ENCODE results near the gene DOCK2. TPM values are rescaled to one million over a fixed set of nuclear protein-coding genes. Genes with fewer than 3 reads are reported as not detected.

Gene DOCK2
- total RNA-seq, 1 donor from 2014 or later, result 214 TPM

- no peak for DNase-seq (ENCODE audit: low spot score)
- Mint-ChIP-seq H3K27me3 (ENCODE audit: insufficient read depth) (no peaks in the 10 kb centered on the region), H3K9me3 (no peaks in the 10 kb centered on the region), H3K4me1 (ENCODE audit: low read depth) (no peaks in the 10 kb centered on the region), H3K4me3 (no peak overlapping the region), H3K36me3 (ENCODE audit: low read depth) (peaks cover 12% of the 10 kb centered on the region), H3K27ac (no peak overlapping the region)
- intact Hi-C loops (cut with micrococcal nuclease), result no loop called here
These were observed 273.3 kb downstream of the DOCK2 start for GRCh38 chr5:169910393-169910792.

GRCh38 chr5:169911448-169912212, 274.6 kb downstream of the DOCK2 start:
- Mint-ChIP-seq H3K4me3 (no peak overlapping the region), H3K27me3 (ENCODE audit: insufficient read depth) (no peaks in the 10 kb centered on the region), H3K27ac (no peak overlapping the region), H3K9me3 (no peaks in the 10 kb centered on the region), H3K4me1 (ENCODE audit: low read depth) (no peaks in the 10 kb centered on the region), H3K36me3 (ENCODE audit: low read depth) (peaks cover 17% of the 10 kb centered on the region)
- intact Hi-C loops (cut with micrococcal nuclease), result no loop called here
- no peak for DNase-seq (ENCODE audit: low spot score)

- intact Hi-C loops (cut with micrococcal nuclease), result no loop called here
- Mint-ChIP-seq H3K9me3 (no peaks in the 10 kb centered on the region), H3K4me3 (no peak overlapping the region), H3K27me3 (ENCODE audit: insufficient read depth) (no peaks in the 10 kb centered on the region), H3K36me3 (ENCODE audit: low read depth) (peaks cover 20% of the 10 kb centered on the region), H3K4me1 (ENCODE audit: low read depth) (no peaks in the 10 kb centered on the region), H3K27ac (no peak overlapping the region)
- DNase-seq (ENCODE audit: low spot score), result no peak
These were observed 276.4 kb downstream of the DOCK2 start for GRCh38 chr5:169913479-169913878.

GRCh38 chr5:169914766-169915165, 277.7 kb downstream of the DOCK2 start:
- no peak for DNase-seq (ENCODE audit: low spot score)
- intact Hi-C loops (cut with micrococcal nuclease), result no loop called here
- Mint-ChIP-seq H3K27ac (no peak overlapping the region), H3K4me3 (no peak overlapping the region), H3K36me3 (ENCODE audit: low read depth) (peaks cover 19% of the 10 kb centered on the region), H3K27me3 (ENCODE audit: insufficient read depth) (no peaks in the 10 kb centered on the region), H3K9me3 (no peaks in the 10 kb centered on the region), H3K4me1 (ENCODE audit: low read depth) (no peaks in the 10 kb centered on the region)

GRCh38 chr5:169917500-169917899, 280.4 kb downstream of the DOCK2 start:
- Mint-ChIP-seq H3K27me3 (ENCODE audit: insufficient read depth) (no peaks in the 10 kb centered on the region), H3K4me1 (ENCODE audit: low read depth) (no peaks in the 10 kb centered on the region), H3K9me3 (no peaks in the 10 kb centered on the region), H3K27ac (no peak overlapping the region), H3K4me3 (no peak overlapping the region), H3K36me3 (ENCODE audit: low read depth) (peaks cover 20% of the 10 kb centered on the region)
- DNase-seq (ENCODE audit: low spot score), result no peak
- intact Hi-C loops (cut with micrococcal nuclease), result no loop called here

- Mint-ChIP-seq H3K36me3 (ENCODE audit: low read depth) (peaks cover 20% of the 10 kb centered on the region), H3K4me1 (ENCODE audit: low read depth) (no peaks in the 10 kb centered on the region), H3K4me3 (no peak overlapping the region), H3K27ac (no peak overlapping the region), H3K27me3 (ENCODE audit: insufficient read depth) (no peaks in the 10 kb centered on the region), H3K9me3 (no peaks in the 10 kb centered on the region)
- intact Hi-C loops (cut with micrococcal nuclease), result no loop called here
- no peak for DNase-seq (ENCODE audit: low spot score)
These were observed 281.2 kb downstream of the DOCK2 start for GRCh38 chr5:169918228-169918627.

GRCh38 chr5:169920474-169920873, 283.4 kb downstream of the DOCK2 start:
- peaks cover 18% of the 10 kb centered on the region for H3K4me1 Mint-ChIP-seq (ENCODE audit: low read depth)
- peaks cover 13% of the 10 kb centered on the region for H3K36me3 Mint-ChIP-seq (ENCODE audit: low read depth)
- DNase-seq (ENCODE audit: low spot score), result no peak
- no peaks in the 10 kb centered on the region for H3K27me3 Mint-ChIP-seq (ENCODE audit: insufficient read depth)
- no peak overlapping the region for H3K27ac Mint-ChIP-seq
- no peaks in the 10 kb centered on the region for H3K9me3 Mint-ChIP-seq
- H3K4me3 Mint-ChIP-seq, result no peak overlapping the region
- intact Hi-C loops (cut with micrococcal nuclease), result no loop called here

GRCh38 chr5:169921384-169921783, 284.3 kb downstream of the DOCK2 start:
- H3K36me3 Mint-ChIP-seq (ENCODE audit: low read depth), result peaks cover 10% of the 10 kb centered on the region
- intact Hi-C loops (cut with micrococcal nuclease), result no loop called here
- no peaks in the 10 kb centered on the region for H3K9me3 Mint-ChIP-seq
- H3K4me3 Mint-ChIP-seq, result no peak overlapping the region
- H3K27ac Mint-ChIP-seq, result no peak overlapping the region
- no peaks in the 10 kb centered on the region for H3K27me3 Mint-ChIP-seq (ENCODE audit: insufficient read depth)
- H3K4me1 Mint-ChIP-seq (ENCODE audit: low read depth), result peaks cover 18% of the 10 kb centered on the region
- DNase-seq (ENCODE audit: low spot score), result no peak

- Mint-ChIP-seq H3K4me1 (ENCODE audit: low read depth) (peaks cover 18% of the 10 kb centered on the region), H3K4me3 (no peak overlapping the region), H3K36me3 (ENCODE audit: low read depth) (peaks cover 12% of the 10 kb centered on the region), H3K9me3 (no peaks in the 10 kb centered on the region), H3K27ac (no peak overlapping the region), H3K27me3 (ENCODE audit: insufficient read depth) (no peaks in the 10 kb centered on the region)
- no peak for DNase-seq (ENCODE audit: low spot score)
- intact Hi-C loops (cut with micrococcal nuclease), result no loop called here
These were observed 284.9 kb downstream of the DOCK2 start for GRCh38 chr5:169921949-169922348.

- intact Hi-C loops (cut with micrococcal nuclease), result no loop called here
- peaks cover 18% of the 10 kb centered on the region for H3K4me1 Mint-ChIP-seq (ENCODE audit: low read depth)
- H3K27ac Mint-ChIP-seq, result no peak overlapping the region
- no peaks in the 10 kb centered on the region for H3K27me3 Mint-ChIP-seq (ENCODE audit: insufficient read depth)
- H3K4me3 Mint-ChIP-seq, result no peak overlapping the region
- no peak for DNase-seq (ENCODE audit: low spot score)
- no peaks in the 10 kb centered on the region for H3K9me3 Mint-ChIP-seq
- H3K36me3 Mint-ChIP-seq (ENCODE audit: low read depth), result peaks cover 12% of the 10 kb centered on the region
These were observed 285.4 kb downstream of the DOCK2 start for GRCh38 chr5:169922474-169922873.

- no peak overlapping the region for H3K27ac Mint-ChIP-seq
- H3K36me3 Mint-ChIP-seq (ENCODE audit: low read depth), result peaks cover 15% of the 10 kb centered on the region
- no peaks in the 10 kb centered on the region for H3K9me3 Mint-ChIP-seq
- intact Hi-C loops (cut with micrococcal nuclease), result no loop called here
- peaks cover 18% of the 10 kb centered on the region for H3K4me1 Mint-ChIP-seq (ENCODE audit: low read depth)
- H3K27me3 Mint-ChIP-seq (ENCODE audit: insufficient read depth), result no peaks in the 10 kb centered on the region
- DNase-seq (ENCODE audit: low spot score), result no peak
- H3K4me3 Mint-ChIP-seq, result no peak overlapping the region
These were observed 286.9 kb downstream of the DOCK2 start for GRCh38 chr5:169923988-169924387.

- peaks cover 19% of the 10 kb centered on the region for H3K36me3 Mint-ChIP-seq (ENCODE audit: low read depth)
- H3K27me3 Mint-ChIP-seq (ENCODE audit: insufficient read depth), result no peaks in the 10 kb centered on the region
- H3K9me3 Mint-ChIP-seq, result no peaks in the 10 kb centered on the region
- H3K27ac Mint-ChIP-seq, result no peak overlapping the region
- H3K4me1 Mint-ChIP-seq (ENCODE audit: low read depth), result peaks cover 17% of the 10 kb centered on the region
- DNase-seq (ENCODE audit: low spot score), result no peak
- intact Hi-C loops (cut with micrococcal nuclease), result no loop called here
- no peak overlapping the region for H3K4me3 Mint-ChIP-seq
These were observed 296.1 kb downstream of the DOCK2 start for GRCh38 chr5:169933127-169933526.

GRCh38 chr5:169933616-169934015, 296.5 kb downstream of the DOCK2 start:
- Mint-ChIP-seq H3K27me3 (ENCODE audit: insufficient read depth) (no peaks in the 10 kb centered on the region), H3K36me3 (ENCODE audit: low read depth) (peaks cover 21% of the 10 kb centered on the region), H3K27ac (no peak overlapping the region), H3K4me3 (no peak overlapping the region), H3K9me3 (no peaks in the 10 kb centered on the region), H3K4me1 (ENCODE audit: low read depth) (peaks cover 17% of the 10 kb centered on the region)
- DNase-seq (ENCODE audit: low spot score), result no peak
- intact Hi-C loops (cut with micrococcal nuclease), result no loop called here

GRCh38 chr5:169934990-169935389, 297.9 kb downstream of the DOCK2 start:
- no peaks in the 10 kb centered on the region for H3K27me3 Mint-ChIP-seq (ENCODE audit: insufficient read depth)
- no peaks in the 10 kb centered on the region for H3K9me3 Mint-ChIP-seq
- DNase-seq (ENCODE audit: low spot score), result no peak
- peaks cover 17% of the 10 kb centered on the region for H3K36me3 Mint-ChIP-seq (ENCODE audit: low read depth)
- peaks cover 17% of the 10 kb centered on the region for H3K4me1 Mint-ChIP-seq (ENCODE audit: low read depth)
- no peak overlapping the region for H3K27ac Mint-ChIP-seq
- H3K4me3 Mint-ChIP-seq, result no peak overlapping the region
- intact Hi-C loops (cut with micrococcal nuclease), result no loop called here
